Activated CD8-positive, alpha-beta memory T cell treated with anti-CD3 and anti-CD28 coated beads, Interleukin-2, amount 50 U/mL, for 48 hours (primary cell): Measurements from ENCODE around the gene NEGR1.

Source experiments
- DNase-seq: peaks from one replicate; pipeline ENCODE4 v3.0.0-alpha.2; 2020

The NEGR1 gene

GRCh38 chr1:71666609-71667008 is 615.7 kb downstream of the NEGR1 start:
- DNase-seq: no peak

DNA sequence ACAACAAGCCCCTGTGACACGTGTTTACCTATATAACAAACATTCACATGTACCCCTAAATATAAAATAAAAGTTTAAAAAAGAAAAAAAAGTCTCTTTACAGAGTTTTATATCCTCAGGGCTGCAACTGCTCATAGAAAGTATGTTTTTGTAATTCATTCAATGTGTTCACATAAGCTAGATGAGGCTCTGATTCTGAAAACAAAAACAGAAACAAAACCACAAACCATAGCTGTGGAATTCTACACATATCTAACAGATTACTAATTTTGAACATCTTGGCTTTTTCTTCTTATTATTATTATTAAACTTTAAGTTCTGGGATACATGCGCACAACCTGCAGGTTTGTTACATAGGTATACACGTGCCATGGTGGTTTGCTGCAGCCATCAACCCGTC is 621.9 kb downstream of the NEGR1 start:
- no peak for DNase-seq

GRCh38 chr1:71657891-71658679 is 624.3 kb downstream of the NEGR1 start:
- DNase-seq: no peak

- DNase-seq: no peak
Measured at GRCh38 chr1:71656902-71657301, 625.4 kb downstream of the NEGR1 start.

GRCh38 chr1:71655604-71656003 is 626.7 kb downstream of the NEGR1 start:
- DNase-seq: no peak

- no peak for DNase-seq
Measured at GRCh38 chr1:71653952-71654351, 628.4 kb downstream of the NEGR1 start.

DNA sequence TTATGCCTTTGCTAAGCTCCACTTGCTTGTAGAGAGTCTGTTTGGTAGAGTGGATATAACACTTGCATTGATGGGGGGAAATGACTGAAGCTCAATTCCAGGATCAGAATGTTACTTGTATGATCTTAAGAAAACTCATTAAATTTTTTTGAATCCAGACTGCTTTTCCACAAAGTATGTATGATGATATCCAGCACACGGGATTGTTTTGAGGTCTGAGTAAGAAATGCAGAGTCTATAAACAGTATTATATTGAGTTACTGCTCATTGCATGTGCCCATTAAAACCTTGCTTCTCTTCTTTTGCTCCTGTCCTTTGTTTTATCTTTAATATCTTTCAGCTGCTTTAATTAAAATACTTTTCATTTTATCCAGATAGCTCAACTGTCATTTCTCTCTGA is 631.1 kb downstream of the NEGR1 start:
- no peak for DNase-seq

- DNase-seq: no peak
Measured at GRCh38 chr1:71650119-71650518, 632.2 kb downstream of the NEGR1 start.

GRCh38 chr1:71649608-71650007 is 632.7 kb downstream of the NEGR1 start:
- DNase-seq: no peak

DNA sequence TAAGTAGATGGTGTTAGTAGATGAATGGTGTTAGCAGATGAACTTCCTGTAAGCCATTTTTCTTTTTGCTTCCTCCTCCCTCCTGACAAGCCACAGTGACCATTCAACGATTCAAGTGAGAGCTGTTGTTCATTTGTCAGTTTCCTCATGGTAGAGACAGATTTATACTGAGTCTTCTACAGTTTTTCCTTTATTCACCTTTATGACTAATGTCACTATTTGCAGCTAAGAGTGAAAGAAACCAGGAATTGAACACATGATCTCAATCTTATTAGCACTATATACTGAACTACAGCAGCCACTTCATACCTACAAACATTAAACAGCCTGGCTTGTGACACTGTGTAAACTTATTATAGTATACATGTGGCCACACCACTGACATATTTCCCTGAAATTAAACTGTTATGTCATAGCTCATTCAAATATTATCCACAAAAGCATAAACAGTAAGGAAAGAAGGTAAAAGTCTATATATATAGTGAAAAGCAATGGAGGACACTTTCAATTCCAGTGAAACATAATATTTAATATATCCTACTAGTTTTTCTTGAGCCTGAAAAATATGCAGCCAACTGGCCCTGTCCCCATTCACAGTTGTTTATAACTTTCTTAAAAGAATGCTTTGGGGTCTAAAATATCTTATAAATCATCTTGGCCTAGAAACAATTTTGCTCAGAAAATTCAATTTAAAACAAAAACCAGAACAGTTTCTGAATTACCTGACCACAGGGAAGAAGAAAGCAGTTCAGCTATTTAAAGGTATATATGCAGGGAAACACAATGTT is 634.6 kb downstream of the NEGR1 start:
- DNase-seq: no peak

DNA sequence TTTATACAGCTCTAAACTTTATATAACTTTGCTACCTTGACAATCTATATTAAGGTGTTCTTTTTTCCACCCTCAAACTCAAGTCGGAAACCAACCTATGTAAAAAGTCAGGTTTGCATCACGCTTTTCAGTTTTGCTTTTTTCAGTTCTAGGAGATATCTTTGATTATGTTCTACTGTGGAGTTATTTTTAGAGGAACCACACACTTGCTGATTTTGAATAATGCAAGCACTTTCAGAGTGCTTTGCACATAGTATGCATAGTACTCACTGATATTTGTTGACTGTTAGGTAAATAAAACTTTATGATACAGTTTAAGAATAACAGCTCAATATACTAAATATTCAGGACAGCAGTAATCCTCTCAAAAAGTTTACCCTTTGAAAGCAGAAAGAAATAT is 637.3 kb downstream of the NEGR1 start:
- DNase-seq: no peak

- DNase-seq: no peak
Measured at GRCh38 chr1:71641903-71642302, 640.4 kb downstream of the NEGR1 start.

GRCh38 chr1:71640998-71641397 is 641.3 kb downstream of the NEGR1 start:
- no peak for DNase-seq

DNA sequence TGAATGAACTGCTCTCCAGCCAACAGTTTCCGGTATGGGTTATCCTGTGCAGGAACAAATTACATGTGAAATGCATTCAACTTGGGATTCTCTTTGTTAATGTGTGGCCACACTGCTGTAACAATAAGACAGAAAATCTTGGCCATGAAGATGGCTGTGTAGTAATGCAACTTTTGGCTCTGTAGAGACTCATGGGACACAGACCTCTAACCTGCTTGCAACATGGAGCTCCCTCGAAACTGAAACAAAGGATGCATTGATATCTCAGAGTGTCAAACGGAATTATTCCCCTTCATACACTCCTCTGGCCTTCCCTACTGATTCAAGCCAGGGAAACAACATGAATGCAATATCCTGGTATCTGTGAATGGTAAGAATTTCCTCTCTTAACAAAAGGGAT is 642.2 kb downstream of the NEGR1 start:
- DNase-seq: no peak

DNA sequence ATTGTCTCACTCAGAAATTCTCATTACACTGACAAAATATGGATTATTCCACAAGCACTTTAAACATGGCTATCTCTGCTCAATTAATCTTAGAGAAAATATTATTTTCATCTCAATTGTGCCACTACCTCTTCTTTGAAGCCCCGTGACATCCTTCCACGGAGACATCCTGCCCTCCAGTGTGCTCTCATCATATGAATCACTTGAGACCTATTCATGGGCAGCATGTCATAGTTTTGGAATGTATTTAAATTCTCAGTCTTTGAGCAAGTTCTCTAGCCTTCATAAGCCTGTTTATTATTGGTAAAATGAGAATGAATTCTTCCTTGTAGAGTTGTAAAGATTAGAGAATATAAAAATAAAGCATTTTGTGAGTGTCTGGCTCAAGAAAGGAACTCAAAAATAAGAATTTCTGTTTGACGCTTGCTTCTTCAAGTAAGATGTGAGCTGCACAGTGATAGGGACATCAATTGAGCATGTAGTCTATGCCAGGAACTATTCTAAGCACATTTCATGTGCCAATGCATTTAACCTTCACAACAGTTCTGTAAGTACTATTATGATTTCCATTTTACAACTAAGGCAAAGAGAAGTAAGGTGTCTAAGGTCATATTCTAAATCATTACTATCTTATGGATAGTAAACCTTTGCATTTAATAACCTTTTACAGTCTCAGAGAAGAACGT is 644.1 kb downstream of the NEGR1 start:
- DNase-seq: no peak

- no peak for DNase-seq
Measured at GRCh38 chr1:71635568-71635967, 646.8 kb downstream of the NEGR1 start.

DNA sequence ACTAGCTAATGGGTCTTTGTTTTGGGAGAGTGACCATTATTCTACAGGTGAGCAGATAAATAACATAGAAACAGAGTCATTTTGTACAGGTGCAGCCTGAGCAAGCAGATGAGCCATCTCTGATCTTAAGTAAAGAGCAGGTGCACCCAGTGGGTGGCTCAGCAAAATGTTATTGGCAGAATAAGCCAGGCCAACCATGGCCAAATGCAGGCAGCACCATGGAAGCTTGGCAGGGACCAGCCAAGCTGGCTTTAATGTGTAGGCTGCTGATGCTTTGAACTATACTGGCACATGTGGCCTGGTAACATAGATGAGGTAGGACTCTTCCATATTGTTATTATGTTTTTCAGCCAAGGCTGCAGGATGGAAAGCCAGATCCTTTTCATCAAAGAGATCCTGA is 648.2 kb downstream of the NEGR1 start:
- DNase-seq: no peak

GRCh38 chr1:71630073-71630472 is 652.3 kb downstream of the NEGR1 start:
- no peak for DNase-seq

DNA sequence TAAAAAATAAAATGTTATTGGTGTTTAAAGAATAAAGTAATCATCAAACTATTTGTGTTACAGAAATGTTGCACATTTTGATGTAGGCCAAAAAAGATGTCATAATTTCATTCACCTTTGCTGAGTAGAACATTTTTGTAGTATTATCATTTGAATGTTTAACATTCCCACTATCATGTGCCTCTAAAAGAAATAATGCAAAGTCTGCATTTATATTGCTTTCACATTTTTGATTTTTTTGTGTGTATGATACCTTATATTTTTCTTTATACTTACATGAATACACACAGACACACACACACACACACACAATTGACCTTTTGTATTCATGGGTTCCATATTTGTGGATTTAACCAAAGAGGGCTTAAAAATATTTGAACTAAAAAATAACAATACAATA is 657.3 kb downstream of the NEGR1 start:
- no peak for DNase-seq

- DNase-seq: no peak
Measured at GRCh38 chr1:71623888-71624287, 658.5 kb downstream of the NEGR1 start.

DNA sequence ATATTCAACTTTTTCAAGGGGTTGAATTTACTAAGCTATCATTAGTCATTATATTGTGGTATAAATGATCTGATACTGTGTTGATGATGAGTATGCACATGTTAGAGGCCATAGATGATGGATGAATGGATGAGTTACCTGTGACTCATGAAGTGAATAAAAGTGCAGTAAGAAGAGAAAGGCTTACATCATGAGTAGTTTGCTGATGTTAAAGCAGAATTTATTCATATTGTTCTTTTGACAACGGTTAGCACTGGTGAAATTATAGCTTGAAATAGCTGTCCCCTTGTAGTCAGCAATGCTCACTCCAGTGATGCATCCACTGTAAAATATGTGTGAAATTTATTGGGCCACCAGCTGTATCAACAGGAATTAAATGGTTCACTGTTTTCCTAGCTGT is 660.6 kb downstream of the NEGR1 start:
- DNase-seq: no peak

- DNase-seq: no peak
Measured at GRCh38 chr1:71618766-71619530, 663.4 kb downstream of the NEGR1 start.

GRCh38 chr1:71618191-71618590 is 664.1 kb downstream of the NEGR1 start:
- DNase-seq: no peak
